Endothelial cell of umbilical vein (primary cell): ENCODE results near the gene RPE.

Experiments
- EZH2 ChIP-seq: IDR thresholded peaks from 2 replicates; pipeline ENCODE4 v1.6.1; 2012; ENCODE audit warnings: borderline replicate concordance, low read depth, mild to moderate bottlenecking, moderate library complexity, low read length, inconsistent platforms; ENCODE audit not compliant: severe bottlenecking
- JUN ChIP-seq: IDR thresholded peaks from 2 replicates; pipeline ENCODE4 v1.6.1; 2011; ENCODE audit warnings: borderline replicate concordance, low read depth; ENCODE audit not compliant: insufficient read length, insufficient read depth
- POLR2A ChIP-seq: IDR thresholded peaks from 2 replicates; pipeline ENCODE4 v1.6.1; 2012; ENCODE audit warnings: low read depth, mild to moderate bottlenecking, control low read depth, low read length
- POLR2AphosphoS5 ChIP-seq: IDR thresholded peaks from 2 replicates; pipeline ENCODE4 v1.6.1; 2012; ENCODE audit warnings: low read depth, mild to moderate bottlenecking, control low read depth, low read length, moderate library complexity; ENCODE audit not compliant: insufficient read depth
- TF ChIP-seq, protein P1 (sequence below), 2 donors: IDR thresholded peaks; 1 replicate in 1 of 2; 2 replicates in 1 of 2; pipeline ENCODE4 v1.5.1; 2011; ENCODE audit warnings: low read length in 2 of 2, mild to moderate bottlenecking in 2 of 2, moderate library complexity in 2 of 2, control low read depth in 1 of 2, inconsistent platforms in 1 of 2, low read depth in 1 of 2; ENCODE audit not compliant: insufficient read depth in 1 of 2; ENCODE audit errors: extremely low read depth in 1 of 2
- TF ChIP-seq, protein P2 (sequence below): IDR thresholded peaks from 2 replicates; pipeline ENCODE4 v1.6.1; 2011; ENCODE audit not compliant: insufficient read depth, insufficient read length

DNA sequence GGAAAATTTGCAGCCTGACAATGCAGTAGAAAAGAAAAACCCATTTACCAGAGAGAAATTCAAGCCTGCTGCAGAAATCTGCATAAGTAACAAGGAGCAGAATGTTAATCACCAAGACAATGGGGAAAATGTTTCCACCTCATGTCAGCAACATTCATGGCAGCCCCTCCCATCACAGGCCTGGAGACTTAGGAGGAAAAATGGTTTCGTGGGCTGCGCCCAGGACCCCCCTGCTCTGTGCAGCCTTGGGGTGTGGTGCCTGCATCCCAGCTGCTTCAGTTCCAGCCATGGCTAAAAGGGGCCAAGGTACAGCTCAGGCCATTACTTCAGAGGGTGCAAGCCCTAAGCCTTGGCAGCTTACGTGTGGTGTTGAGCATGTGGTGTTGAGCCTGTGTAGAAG, 53.4 kb downstream of the RPE start:
- TF ChIP-seq, protein P1, sequence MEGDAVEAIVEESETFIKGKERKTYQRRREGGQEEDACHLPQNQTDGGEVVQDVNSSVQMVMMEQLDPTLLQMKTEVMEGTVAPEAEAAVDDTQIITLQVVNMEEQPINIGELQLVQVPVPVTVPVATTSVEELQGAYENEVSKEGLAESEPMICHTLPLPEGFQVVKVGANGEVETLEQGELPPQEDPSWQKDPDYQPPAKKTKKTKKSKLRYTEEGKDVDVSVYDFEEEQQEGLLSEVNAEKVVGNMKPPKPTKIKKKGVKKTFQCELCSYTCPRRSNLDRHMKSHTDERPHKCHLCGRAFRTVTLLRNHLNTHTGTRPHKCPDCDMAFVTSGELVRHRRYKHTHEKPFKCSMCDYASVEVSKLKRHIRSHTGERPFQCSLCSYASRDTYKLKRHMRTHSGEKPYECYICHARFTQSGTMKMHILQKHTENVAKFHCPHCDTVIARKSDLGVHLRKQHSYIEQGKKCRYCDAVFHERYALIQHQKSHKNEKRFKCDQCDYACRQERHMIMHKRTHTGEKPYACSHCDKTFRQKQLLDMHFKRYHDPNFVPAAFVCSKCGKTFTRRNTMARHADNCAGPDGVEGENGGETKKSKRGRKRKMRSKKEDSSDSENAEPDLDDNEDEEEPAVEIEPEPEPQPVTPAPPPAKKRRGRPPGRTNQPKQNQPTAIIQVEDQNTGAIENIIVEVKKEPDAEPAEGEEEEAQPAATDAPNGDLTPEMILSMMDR (IDR thresholded peaks at IDR 0.05; ENCODE audit: extremely low read depth in 1 of 2, insufficient read depth in 1 of 2, low read depth in 1 of 2, low read length in 2 of 2) = no peak
- TF ChIP-seq POLR2A (no peak), POLR2AphosphoS5 (no peak), JUN (no peak), EZH2 (no peak)
- TF ChIP-seq, protein P2, sequence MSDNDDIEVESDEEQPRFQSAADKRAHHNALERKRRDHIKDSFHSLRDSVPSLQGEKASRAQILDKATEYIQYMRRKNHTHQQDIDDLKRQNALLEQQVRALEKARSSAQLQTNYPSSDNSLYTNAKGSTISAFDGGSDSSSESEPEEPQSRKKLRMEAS = no peak
